ENCODE data around the gene COPB2.

The COPB2 gene

GRCh38 chr3:139311557-139311956 is 77.9 kb downstream of the COPB2 start:
- TF ChIP-seq ZC3H10 (CRISPR knock-in tag; IDR thresholded peaks at IDR 0.05) (no peak), ZNF70 (CRISPR knock-in tag; IDR thresholded peaks at IDR 0.05) (no peak), OSR1 (CRISPR knock-in tag; IDR thresholded peaks at IDR 0.05) (no peak), PATZ1 (CRISPR knock-in tag; IDR thresholded peaks at IDR 0.05; ENCODE audit: borderline replicate concordance) (no peak), RARB (CRISPR knock-in tag; IDR thresholded peaks at IDR 0.05) (no peak), CSDC2 (CRISPR knock-in tag; IDR thresholded peaks at IDR 0.05) (no peak)
- no peak for ATAC-seq

- TF ChIP-seq ZFP3 (CRISPR knock-in tag; IDR thresholded peaks at IDR 0.05) (no peak), GLIS3 (CRISPR knock-in tag; IDR thresholded peaks at IDR 0.05) (no peak), ESRRG (CRISPR knock-in tag; IDR thresholded peaks at IDR 0.05) (no peak), TOX (CRISPR knock-in tag; IDR thresholded peaks at IDR 0.05; ENCODE audit: borderline replicate concordance) (no peak), PPARA (CRISPR knock-in tag; IDR thresholded peaks at IDR 0.05; ENCODE audit: borderline replicate concordance) (no peak), TSHZ2 (CRISPR knock-in tag; IDR thresholded peaks at IDR 0.05) (no peak), BACH2 (CRISPR knock-in tag; IDR thresholded peaks at IDR 0.05; ENCODE audit: borderline replicate concordance) (no peak), ZFP30 (CRISPR knock-in tag; IDR thresholded peaks at IDR 0.05) (no peak), POU6F1 (CRISPR knock-in tag; IDR thresholded peaks at IDR 0.05; ENCODE audit: borderline replicate concordance, low read depth) (no peak), OSR1 (CRISPR knock-in tag; IDR thresholded peaks at IDR 0.05) (no peak), ISL1 (CRISPR knock-in tag; IDR thresholded peaks at IDR 0.05) (no peak), SNAI2 (CRISPR knock-in tag; IDR thresholded peaks at IDR 0.05) (no peak), PATZ1 (CRISPR knock-in tag; IDR thresholded peaks at IDR 0.05; ENCODE audit: borderline replicate concordance) (no peak), ZC3H10 (CRISPR knock-in tag; IDR thresholded peaks at IDR 0.05) (no peak)
Measured at GRCh38 chr3:139310474-139310933, 78.9 kb downstream of the COPB2 start.

GRCh38 chr3:139309880-139310279 is 79.6 kb downstream of the COPB2 start:
- ATAC-seq = peak; percentile 42
- TF ChIP-seq OSR1 (CRISPR knock-in tag; IDR thresholded peaks at IDR 0.05) (no peak), TCF4 (CRISPR knock-in tag; IDR thresholded peaks at IDR 0.05; ENCODE audit: borderline replicate concordance) (no peak), CREB5 (CRISPR knock-in tag; IDR thresholded peaks at IDR 0.05; ENCODE audit: low read depth) (no peak), ISL1 (CRISPR knock-in tag; IDR thresholded peaks at IDR 0.05) (no peak), ARNTL (CRISPR knock-in tag; IDR thresholded peaks at IDR 0.05; ENCODE audit: borderline replicate concordance, low read depth) (no peak), GLIS3 (CRISPR knock-in tag; IDR thresholded peaks at IDR 0.05) (no peak), CSDC2 (CRISPR knock-in tag; IDR thresholded peaks at IDR 0.05) (no peak), ZNF565 (CRISPR knock-in tag; conservative IDR thresholded peaks at IDR 0.05; ENCODE audit: low read depth) (no peak), PATZ1 (CRISPR knock-in tag; IDR thresholded peaks at IDR 0.05; ENCODE audit: borderline replicate concordance) (no peak), POU6F1 (CRISPR knock-in tag; IDR thresholded peaks at IDR 0.05; ENCODE audit: borderline replicate concordance, low read depth) (no peak), ZNF8 (CRISPR knock-in tag; IDR thresholded peaks at IDR 0.05) (no peak), CSRNP3 (CRISPR knock-in tag; IDR thresholded peaks at IDR 0.05) (no peak), ZNF70 (CRISPR knock-in tag; IDR thresholded peaks at IDR 0.05) (no peak), ZFP30 (CRISPR knock-in tag; IDR thresholded peaks at IDR 0.05) (no peak), ZC3H10 (CRISPR knock-in tag; IDR thresholded peaks at IDR 0.05) (no peak), SNAI2 (CRISPR knock-in tag; IDR thresholded peaks at IDR 0.05) (no peak)

More at GRCh38 chr3:139310474-139310933, 78.9 kb downstream of the COPB2 start:
- ATAC-seq = peak; percentile 68
